ENCODE measurements around the gene TUBGCP2. TPM values are rescaled to one million over a fixed set of nuclear protein-coding genes. Genes with fewer than 3 reads are reported as not detected.
"Not testable (repeated sequence)": the region's sequence is repeated elsewhere in the genome, so short reads cannot be mapped to it uniquely, and the experiment has no call there.

The TUBGCP2 gene
- total RNA-seq, 1 experiment from 2014 or later, result 52.4 TPM

- WGBS (ENCODE audit: extremely low coverage, insufficient read length, low lambda C conversion rate), result no CpG with 5 or more reads among the region's 6 CpGs
- H3K36me3 Mint-ChIP-seq (ENCODE audit: insufficient read depth in 1 of 3, low read depth in 3 of 3); H2BK15ac ChIP-seq (ENCODE audit: low read depth, low read length): not testable (repeated sequence)
Observed at GRCh38 chr10:133320852-133321422, 12.3 kb upstream of the TUBGCP2 start.

More at GRCh38 chr10:133320852-133321422, 12.3 kb upstream of the TUBGCP2 start:
- not testable (repeated sequence) for H4K5ac ChIP-seq (ENCODE audit: insufficient read length, low read depth, low read length); H3K27ac Mint-ChIP-seq; H3K4me2 ChIP-seq (ENCODE audit: insufficient read depth, insufficient read length, low read length); H3K14ac ChIP-seq (ENCODE audit: insufficient read depth, low read length); H2BK20ac ChIP-seq (ENCODE audit: low read depth, low read length, poor library complexity, severe bottlenecking); H3K9ac ChIP-seq (ENCODE audit: extremely low read depth, insufficient read length, low read length); H3K4me3 Mint-ChIP-seq; H2BK120ac ChIP-seq (ENCODE audit: low read depth, low read length, poor library complexity, severe bottlenecking); H3K9me3 ChIP-seq (ENCODE audit: control insufficient read depth, low read depth, low read length); H3T11ph ChIP-seq (ENCODE audit: low read length); H2BK12ac ChIP-seq (ENCODE audit: insufficient read length, low read depth, low read length); H3K9me3 Mint-ChIP-seq; H4K8ac ChIP-seq (replicated peaks; ENCODE audit: insufficient read length, low read depth, low read length); H3K79me1 ChIP-seq (ENCODE audit: insufficient read depth, low read depth, low read length, poor library complexity, severe bottlenecking); H3K4me1 ChIP-seq (ENCODE audit: insufficient read depth, low read length); H2BK5ac ChIP-seq (ENCODE audit: insufficient read length, low read length); H3K56ac ChIP-seq (ENCODE audit: insufficient read length, low read depth, low read length); H4K91ac ChIP-seq (ENCODE audit: insufficient read length, low read depth, low read length); H3K27me3 ChIP-seq (ENCODE audit: insufficient read depth, low read length); H2AFZ ChIP-seq (ENCODE audit: low read length); H3K4ac ChIP-seq (ENCODE audit: low read depth, low read length); H2AK5ac ChIP-seq (ENCODE audit: insufficient read length, low read length); H3K18ac ChIP-seq (ENCODE audit: insufficient read length, low read depth, low read length); H3K23me2 ChIP-seq (ENCODE audit: insufficient read length, low read depth, low read length, poor library complexity, severe bottlenecking); H3K27ac ChIP-seq (ENCODE audit: insufficient read length, low read depth, low read length); H3K79me2 ChIP-seq (ENCODE audit: insufficient read depth, low read length); H3K23ac ChIP-seq (ENCODE audit: insufficient read length, low read depth, low read length); H4K20me1 ChIP-seq (ENCODE audit: control insufficient read depth, insufficient read depth, insufficient read length); DNase-seq
- Mint-ChIP-seq H3K4me1 (peaks cover 0 to 11% of the 10 kb centered on the region in 2 experiments; a peak in 3 of 4 replicates), H3K27me3 (ENCODE audit: low read depth) (peaks cover 38% of the 10 kb centered on the region)

Data from H9 (cell line).